CD14-positive monocyte (primary cell): ENCODE measurements around the gene TBC1D5. TPM values are rescaled to one million over a fixed set of nuclear protein-coding genes. Genes with fewer than 3 reads are reported as not detected.

Experiments used
- DNase-seq, 3 donors: peaks; one replicate each; pipeline ENCODE4 v3.0.0-alpha.2; 2011 to 2022
- H2AFZ ChIP-seq: 2 replicates; pipeline ENCODE4 v1.6.0; 2012; ENCODE audit warnings: mild to moderate bottlenecking, low read depth, low read length, inconsistent platforms; ENCODE audit not compliant: insufficient read depth, poor library complexity, severe bottlenecking
- H3K27ac ChIP-seq, 2 donors: 1 replicate in 1 of 2; 2 replicates in 1 of 2; pipeline ENCODE4 v1.5.1; 2012 to 2013; ENCODE audit warnings: low read length in 2 of 2, control low read depth in 1 of 2, inconsistent platforms in 1 of 2, low read depth in 1 of 2, mild to moderate bottlenecking in 1 of 2
- H3K27me3 ChIP-seq, 2 donors: one replicate each; pipeline versions ENCODE4 v1.6.0 to v1.6.1; 2011 to 2013; ENCODE audit warnings: low read length in 2 of 2; ENCODE audit not compliant: control insufficient read depth in 2 of 2, insufficient read depth in 2 of 2
- H3K36me3 ChIP-seq, 2 donors: replicated peaks in 1 of 2; 1 replicate in 1 of 2; 2 replicates in 1 of 2; pipeline versions ENCODE4 v1.5.1 to v1.6.1; 2012 to 2013; ENCODE audit warnings: low read length in 2 of 2, control low read depth in 1 of 2, inconsistent platforms in 1 of 2, mild to moderate bottlenecking in 1 of 2; ENCODE audit not compliant: insufficient read depth in 2 of 2, control insufficient read depth in 1 of 2
- H3K4me1 ChIP-seq, 2 donors: 1 replicate in 1 of 2; 2 replicates in 1 of 2; pipeline versions ENCODE4 v1.5.1 to v1.6.1; 2012 to 2013; ENCODE audit warnings: low read length in 2 of 2, control low read depth in 1 of 2, inconsistent platforms in 1 of 2, mild to moderate bottlenecking in 1 of 2, moderate library complexity in 1 of 2; ENCODE audit not compliant: insufficient read depth in 2 of 2, control insufficient read depth in 1 of 2
- H3K4me2 ChIP-seq: replicated peaks from 2 replicates; pipeline ENCODE3; 2012; ENCODE audit warnings: low read length, moderate library complexity, mild to moderate bottlenecking; ENCODE audit not compliant: poor library complexity, severe bottlenecking; ENCODE audit errors: extremely low read depth
- H3K4me3 ChIP-seq, 3 experiments: fragments of 200-600 bp in 1 of 3; sonication (generic) in 1 of 3; replicated peaks in 1 of 3; 1 replicate in 2 of 3; 2 replicates in 1 of 3; pipeline ENCODE4 v1.5.1; 2011 to 2013; ENCODE audit warnings: low read length in 3 of 3, mild to moderate bottlenecking in 3 of 3, control low read depth in 2 of 3, low read depth in 2 of 3, inconsistent platforms in 1 of 3, moderate library complexity in 1 of 3
- H3K79me2 ChIP-seq: 2 replicates; pipeline ENCODE4 v1.6.0; 2012; ENCODE audit warnings: mild to moderate bottlenecking, control low read depth, inconsistent platforms, low read length, moderate library complexity; ENCODE audit not compliant: insufficient read depth
- H3K9ac ChIP-seq: 2 replicates; pipeline ENCODE4 v1.6.0; 2017; ENCODE audit warnings: low read length, mild to moderate bottlenecking; ENCODE audit not compliant: insufficient read depth, poor library complexity, severe bottlenecking
- H3K9me3 ChIP-seq, 2 donors: replicated peaks in 1 of 2; 1 replicate in 1 of 2; 2 replicates in 1 of 2; pipeline versions ENCODE4 v1.5.1 to v1.6.1; 2012 to 2013; ENCODE audit warnings: low read length in 2 of 2, control low read depth in 1 of 2; ENCODE audit not compliant: control insufficient read depth in 1 of 2, insufficient read depth in 1 of 2
- H4K20me1 ChIP-seq: 2 replicates; pipeline ENCODE4 v1.6.0; 2012; ENCODE audit warnings: mild to moderate bottlenecking, low read length, control low read depth, moderate library complexity; ENCODE audit not compliant: insufficient read depth
- H3K27ac Mint-ChIP-seq, 7 donors: one replicate each; pipeline ENCODE4 v1.8.0; 2020; ENCODE audit warnings: mild to moderate bottlenecking in 7 of 7, mixed read lengths in 7 of 7, moderate library complexity in 6 of 7, inconsistent platforms in 2 of 7
- H3K27me3 Mint-ChIP-seq, 3 donors: one replicate each; pipeline ENCODE4 v1.8.0; 2021 to 2022; ENCODE audit warnings: low read depth in 3 of 3, mild to moderate bottlenecking in 3 of 3, mixed read lengths in 3 of 3, moderate library complexity in 3 of 3, inconsistent platforms in 1 of 3
- H3K36me3 Mint-ChIP-seq, 2 donors: one replicate each; pipeline ENCODE4 v1.8.0; 2020; ENCODE audit warnings: mixed read lengths in 2 of 2, inconsistent platforms in 1 of 2, mild to moderate bottlenecking in 1 of 2
- H3K4me1 Mint-ChIP-seq: one replicate; pipeline ENCODE4 v1.8.0; 2020; ENCODE audit warnings: mild to moderate bottlenecking, mixed read lengths
- H3K4me3 Mint-ChIP-seq, 2 donors: one replicate each; pipeline ENCODE4 v1.8.0; 2020; ENCODE audit warnings: mild to moderate bottlenecking in 2 of 2, mixed read lengths in 2 of 2, moderate library complexity in 1 of 2
- H3K9me3 Mint-ChIP-seq, 7 donors: one replicate each; pipeline ENCODE4 v1.8.0; 2020 to 2022; ENCODE audit warnings: mixed read lengths in 7 of 7, mild to moderate bottlenecking in 6 of 7, moderate library complexity in 6 of 7, inconsistent platforms in 2 of 7
- WGBS: methylation state at CpG from one replicate; pipeline ENCODE4 v1.1.5; 2013; ENCODE audit warnings: missing lambda C conversion rate; ENCODE audit not compliant: insufficient coverage; 5-methylcytosine and 5-hydroxymethylcytosine counted together
- intact Hi-C, 2 donors: fragments of 100-400 bp; cut with micrococcal nuclease; formaldehyde crosslinking; loops; one replicate each; pipeline versions ENCODE4 v1.15.0 to v1.15.1; 2023
- polyA plus RNA-seq, 3 donors: library from polyadenylated mRNA; depleted of rRNA in 1 of 3; unstranded in 2 of 3; stranded (reverse) in 1 of 3; fragments of 300-500 nt in 2 of 3; fragments of >200 nt in 1 of 3; fragmentation: Illumina TruSeq in 2 of 3; gene quantifications; 1 replicate in 2 of 3; 2 replicates in 1 of 3; pipeline ENCODE4 v1.2.3, GENCODE V29; 2012 to 2021
- TF ChIP-seq, protein P1 (sequence below): fragments of 200-600 bp; IDR thresholded peaks from one replicate; pipeline ENCODE4 v1.8.0; 2022; ENCODE audit warnings: antibody characterized with exemption, mild to moderate bottlenecking

Gene TBC1D5
- polyA plus RNA-seq, 3 donors: 17.6 to 35.3 (median 21.0) TPM

DNA sequence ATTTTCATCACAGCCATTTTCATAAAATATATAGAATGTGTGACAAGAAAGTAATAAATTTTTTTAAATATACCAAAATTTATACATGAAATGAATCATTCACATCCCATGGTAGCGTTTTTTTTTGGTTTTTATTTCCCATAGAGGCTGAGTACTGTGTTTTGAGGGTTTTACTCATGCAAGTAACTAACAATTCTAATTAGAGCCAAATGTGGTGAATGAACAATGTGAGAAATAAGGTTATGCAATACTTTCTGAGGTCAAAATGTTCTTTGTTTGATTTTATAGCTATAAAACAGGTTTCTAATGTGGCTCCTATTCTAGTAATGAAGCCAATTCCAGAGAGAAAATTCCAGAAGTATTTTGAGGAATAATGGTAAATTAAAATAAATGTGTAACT is 386.8 kb downstream of the TBC1D5 start:
- intact Hi-C loops: no loop called here
- TF ChIP-seq, protein P1, sequence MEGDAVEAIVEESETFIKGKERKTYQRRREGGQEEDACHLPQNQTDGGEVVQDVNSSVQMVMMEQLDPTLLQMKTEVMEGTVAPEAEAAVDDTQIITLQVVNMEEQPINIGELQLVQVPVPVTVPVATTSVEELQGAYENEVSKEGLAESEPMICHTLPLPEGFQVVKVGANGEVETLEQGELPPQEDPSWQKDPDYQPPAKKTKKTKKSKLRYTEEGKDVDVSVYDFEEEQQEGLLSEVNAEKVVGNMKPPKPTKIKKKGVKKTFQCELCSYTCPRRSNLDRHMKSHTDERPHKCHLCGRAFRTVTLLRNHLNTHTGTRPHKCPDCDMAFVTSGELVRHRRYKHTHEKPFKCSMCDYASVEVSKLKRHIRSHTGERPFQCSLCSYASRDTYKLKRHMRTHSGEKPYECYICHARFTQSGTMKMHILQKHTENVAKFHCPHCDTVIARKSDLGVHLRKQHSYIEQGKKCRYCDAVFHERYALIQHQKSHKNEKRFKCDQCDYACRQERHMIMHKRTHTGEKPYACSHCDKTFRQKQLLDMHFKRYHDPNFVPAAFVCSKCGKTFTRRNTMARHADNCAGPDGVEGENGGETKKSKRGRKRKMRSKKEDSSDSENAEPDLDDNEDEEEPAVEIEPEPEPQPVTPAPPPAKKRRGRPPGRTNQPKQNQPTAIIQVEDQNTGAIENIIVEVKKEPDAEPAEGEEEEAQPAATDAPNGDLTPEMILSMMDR: no peak
- Mint-ChIP-seq H3K4me1 (no peaks in the 10 kb centered on the region), H3K27ac (no peak overlapping the region), H3K36me3 (peaks cover 14 to 22% of the 10 kb centered on the region in 2 donors), H3K27me3 (no peaks in the 10 kb centered on the region), H3K4me3 (no peak overlapping the region), H3K9me3 (peaks cover 0 to 2% (median 0%) of the 10 kb centered on the region in 7 donors)
- Histone ChIP-seq H3K4me3 (no peak overlapping the region), H3K4me1 (peaks cover 0 to 5% of the 10 kb centered on the region in 2 donors), H3K4me2 (no peak overlapping the region), H3K9me3 (no peaks in the 10 kb centered on the region), H2AFZ (no peak overlapping the region), H3K9ac (no peak overlapping the region), H3K79me2 (no peaks in the 10 kb centered on the region), H3K27ac (no peak overlapping the region), H4K20me1 (no peaks in the 10 kb centered on the region), H3K36me3 (no peaks in the 10 kb centered on the region), H3K27me3 (no peaks in the 10 kb centered on the region)
- WGBS: no CpG with 5 or more reads among the region's 1 CpG
- DNase-seq: no peak

DNA sequence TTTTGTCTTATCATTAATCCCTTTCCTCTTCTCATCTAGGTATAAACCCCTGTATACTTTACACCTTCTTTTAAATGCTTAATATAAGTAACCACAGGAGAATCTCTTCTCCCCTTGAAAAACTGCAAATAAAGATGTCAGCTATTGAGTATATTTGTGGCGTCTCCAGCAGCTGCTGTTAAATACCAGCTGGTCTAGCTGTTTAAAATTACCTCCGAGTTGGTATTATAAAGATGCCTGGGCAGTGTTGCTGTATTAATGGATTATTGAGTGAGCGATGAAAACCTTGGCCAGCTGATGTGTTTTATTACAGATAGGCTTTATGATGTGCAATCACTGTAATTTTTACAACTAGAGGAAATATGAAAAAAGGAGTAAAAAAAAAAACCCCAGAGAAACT is 388.1 kb downstream of the TBC1D5 start:
- intact Hi-C loops: no loop called here
- no peaks in the 10 kb centered on the region for H3K9me3 ChIP-seq
- H3K27me3 ChIP-seq: no peaks in the 10 kb centered on the region
- Mint-ChIP-seq H3K27me3 (no peaks in the 10 kb centered on the region), H3K27ac (no peak overlapping the region), H3K4me1 (no peaks in the 10 kb centered on the region), H3K36me3 (peaks cover 14 to 22% of the 10 kb centered on the region in 2 donors), H3K4me3 (no peak overlapping the region), H3K9me3 (peaks cover 0 to 2% (median 0%) of the 10 kb centered on the region in 7 donors)
- no peak overlapping the region for H3K4me3 ChIP-seq
- H3K4me2 ChIP-seq: no peak overlapping the region
- no peaks in the 10 kb centered on the region for H3K36me3 ChIP-seq
- no peak for DNase-seq
- WGBS: no CpG with 5 or more reads among the region's 3 CpGs
- H3K4me1 ChIP-seq: peaks cover 0 to 5% of the 10 kb centered on the region in 2 donors
- H3K79me2 ChIP-seq: no peaks in the 10 kb centered on the region
- no peak overlapping the region for H3K9ac ChIP-seq
- TF ChIP-seq, protein P1: no peak
- H3K27ac ChIP-seq: no peak overlapping the region
- no peaks in the 10 kb centered on the region for H4K20me1 ChIP-seq
- H2AFZ ChIP-seq: no peak overlapping the region
